ENCODE results near the gene DES.

The DES gene

GRCh38 chr2:219398721-219399363 lies 19.3 kb upstream of the DES start:
- in situ Hi-C loops (cut with HindIII; ENCODE audit: low sequenced_read_pairs), result no loop called here
- TF ChIP-seq CTCF (IDR thresholded peaks at IDR 0.05; ENCODE audit: low read depth, low read length, missing control alignments), result no peak
- no peak overlapping the region for H3K4me3 ChIP-seq (ENCODE audit: low read depth, low read length)
- DNase-seq (ENCODE audit: low read depth), result no peak

- no peak overlapping the region for H3K4me3 ChIP-seq (ENCODE audit: low read depth, low read length)
- TF ChIP-seq CTCF (IDR thresholded peaks at IDR 0.05; ENCODE audit: low read depth, low read length, missing control alignments), result no peak
- no peak for DNase-seq (ENCODE audit: low read depth)
- in situ Hi-C loops (cut with HindIII; ENCODE audit: low sequenced_read_pairs), result loop anchor here (25.0 kb wide), 1 partner anchor 137 kb away; the partner anchor contains the start of genes CHPF and TMEM198
Observed at GRCh38 chr2:219399716-219400478, 18.3 kb upstream of the DES start.

- no peak overlapping the region for H3K4me3 ChIP-seq (ENCODE audit: low read depth, low read length)
- TF ChIP-seq CTCF (IDR thresholded peaks at IDR 0.05; ENCODE audit: low read depth, low read length, missing control alignments), result no peak
- in situ Hi-C loops (cut with HindIII; ENCODE audit: low sequenced_read_pairs), result loop anchor here (25.0 kb wide), 1 partner anchor 137 kb away; the partner anchor contains the start of genes CHPF and TMEM198
- no peak for DNase-seq (ENCODE audit: low read depth)
Observed at GRCh38 chr2:219400562-219400961, 17.6 kb upstream of the DES start.

- H3K4me3 ChIP-seq (ENCODE audit: low read depth, low read length), result no peak overlapping the region
- DNase-seq (ENCODE audit: low read depth), result no peak
- no peak for TF ChIP-seq CTCF (IDR thresholded peaks at IDR 0.05; ENCODE audit: low read depth, low read length, missing control alignments)
- in situ Hi-C loops (cut with HindIII; ENCODE audit: low sequenced_read_pairs), result loop anchor here (25.0 kb wide), 1 partner anchor 136 kb away; the partner anchor contains the start of genes CHPF and TMEM198
Observed at GRCh38 chr2:219401606-219402005, 16.6 kb upstream of the DES start.

- in situ Hi-C loops (cut with HindIII; ENCODE audit: low sequenced_read_pairs), result loop anchor here (25.0 kb wide), 1 partner anchor 134 kb away; the partner anchor contains the start of genes CHPF and TMEM198
- peak; percentile 80 for DNase-seq (ENCODE audit: low read depth)
- H3K4me3 ChIP-seq (ENCODE audit: low read depth, low read length), result no peak overlapping the region
- peak; percentile 96 for TF ChIP-seq CTCF (IDR thresholded peaks at IDR 0.05; ENCODE audit: low read depth, low read length, missing control alignments)
Observed at GRCh38 chr2:219402665-219403515, 15.3 kb upstream of the DES start.

- in situ Hi-C loops (cut with HindIII; ENCODE audit: low sequenced_read_pairs), result loop anchor here (25.0 kb wide), 1 partner anchor 133 kb away; the partner anchor contains the start of genes CHPF and TMEM198
- no peak for DNase-seq (ENCODE audit: low read depth)
- no peak for TF ChIP-seq CTCF (IDR thresholded peaks at IDR 0.05; ENCODE audit: low read depth, low read length, missing control alignments)
- H3K4me3 ChIP-seq (ENCODE audit: low read depth, low read length), result no peak overlapping the region
Observed at GRCh38 chr2:219403861-219404260, 14.3 kb upstream of the DES start.

Data from astrocyte of the cerebellum (primary cell).